NCI-H526 (cell line): Measurements from ENCODE around the gene AP3S2.
"Not testable (repeated sequence)": the region's sequence is repeated elsewhere in the genome, so short reads cannot be mapped to it uniquely, and the experiment has no call there.

Experiments used
- DNase-seq, 2 experiments: peaks; one replicate each; lab custom pipeline; 2025; lab: John Stamatoyannopoulos, UW

The AP3S2 gene

DNA sequence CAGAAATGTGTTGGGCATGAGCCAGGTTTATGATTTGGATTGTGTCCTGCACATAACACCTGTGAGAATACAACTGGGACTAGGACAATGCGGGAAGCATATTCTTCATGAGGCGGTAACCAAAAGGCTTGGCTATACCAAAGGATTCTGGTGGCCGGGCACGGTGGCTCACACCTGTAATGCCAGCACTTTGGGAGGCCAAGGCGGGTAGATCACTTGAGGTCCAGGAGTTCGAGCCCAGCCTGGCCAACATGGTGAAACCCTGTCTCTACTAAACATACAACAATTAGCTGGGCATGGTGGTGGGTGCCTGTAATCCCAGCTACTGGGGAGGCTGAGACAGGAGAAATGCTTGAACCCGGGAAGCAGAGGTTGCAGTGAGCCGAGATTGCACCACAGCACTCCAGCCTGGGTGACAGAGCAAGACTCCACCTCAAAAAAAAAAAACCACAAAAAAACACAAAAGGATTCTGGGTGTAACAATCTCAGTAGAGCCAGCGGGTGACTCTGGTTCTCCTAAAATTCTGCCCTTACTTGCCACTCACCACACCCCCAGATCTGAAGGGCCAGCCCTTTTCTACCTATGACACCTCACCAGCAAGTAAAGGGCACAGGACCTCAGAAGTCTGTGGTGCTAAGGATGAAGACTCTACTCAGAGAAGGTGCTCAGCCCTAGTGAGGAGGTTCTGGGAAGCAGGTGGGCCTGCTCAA lies 59.2 kb downstream of the AP3S2 start:
- DNase-seq, result not testable (repeated sequence)

- DNase-seq, result no peak
Observed at GRCh38 chr15:89833966-89834365, 59.8 kb downstream of the AP3S2 start.

- no peak for DNase-seq
Observed at GRCh38 chr15:89830639-89831038, 63.2 kb downstream of the AP3S2 start.

- no peak for DNase-seq
Observed at GRCh38 chr15:89829616-89830440, 64.0 kb downstream of the AP3S2 start.

- DNase-seq, result no peak
Observed at GRCh38 chr15:89829161-89829560, 64.6 kb downstream of the AP3S2 start.

GRCh38 chr15:89828281-89829145 lies 65.3 kb downstream of the AP3S2 start:
- no peak for DNase-seq

- DNase-seq, result no peak
Observed at GRCh38 chr15:89827829-89828228, 66.0 kb downstream of the AP3S2 start.

- DNase-seq, result no peak
Observed at GRCh38 chr15:89826671-89827655, 66.8 kb downstream of the AP3S2 start.

DNA sequence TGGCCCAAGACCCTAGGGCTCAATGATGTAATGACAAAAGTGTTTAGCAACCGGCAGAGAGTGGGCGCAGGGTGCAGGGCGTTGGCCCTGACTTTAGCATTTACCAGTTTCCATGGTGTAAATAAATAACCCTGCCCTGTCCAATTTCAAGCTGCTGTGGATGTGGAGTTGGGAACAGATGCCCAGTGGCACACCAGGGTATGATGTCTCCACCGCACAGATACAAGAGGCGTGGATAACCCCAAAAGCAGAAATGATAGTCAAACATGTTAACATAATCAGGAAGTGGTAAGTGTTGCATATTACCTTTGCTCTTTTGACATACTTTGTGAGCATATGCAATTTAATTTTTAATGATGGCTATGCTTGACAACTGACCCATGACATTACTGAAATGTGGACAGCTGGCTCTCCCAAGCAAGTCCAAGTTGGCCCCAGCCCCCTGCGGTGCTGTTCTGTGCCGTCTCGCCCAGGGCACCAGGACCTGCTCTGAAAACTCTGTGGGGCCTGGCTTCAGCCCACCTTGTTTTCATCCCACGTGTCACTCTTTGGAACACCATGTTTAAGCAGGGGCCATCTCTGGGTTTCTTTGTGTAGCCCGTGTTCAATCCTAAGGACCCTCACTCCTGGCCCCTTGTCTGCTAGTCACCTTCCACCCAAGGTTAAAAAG lies 68.4 kb downstream of the AP3S2 start:
- no peak for DNase-seq

GRCh38 chr15:89824607-89824867 lies 69.3 kb downstream of the AP3S2 start:
- no peak for DNase-seq

DNA sequence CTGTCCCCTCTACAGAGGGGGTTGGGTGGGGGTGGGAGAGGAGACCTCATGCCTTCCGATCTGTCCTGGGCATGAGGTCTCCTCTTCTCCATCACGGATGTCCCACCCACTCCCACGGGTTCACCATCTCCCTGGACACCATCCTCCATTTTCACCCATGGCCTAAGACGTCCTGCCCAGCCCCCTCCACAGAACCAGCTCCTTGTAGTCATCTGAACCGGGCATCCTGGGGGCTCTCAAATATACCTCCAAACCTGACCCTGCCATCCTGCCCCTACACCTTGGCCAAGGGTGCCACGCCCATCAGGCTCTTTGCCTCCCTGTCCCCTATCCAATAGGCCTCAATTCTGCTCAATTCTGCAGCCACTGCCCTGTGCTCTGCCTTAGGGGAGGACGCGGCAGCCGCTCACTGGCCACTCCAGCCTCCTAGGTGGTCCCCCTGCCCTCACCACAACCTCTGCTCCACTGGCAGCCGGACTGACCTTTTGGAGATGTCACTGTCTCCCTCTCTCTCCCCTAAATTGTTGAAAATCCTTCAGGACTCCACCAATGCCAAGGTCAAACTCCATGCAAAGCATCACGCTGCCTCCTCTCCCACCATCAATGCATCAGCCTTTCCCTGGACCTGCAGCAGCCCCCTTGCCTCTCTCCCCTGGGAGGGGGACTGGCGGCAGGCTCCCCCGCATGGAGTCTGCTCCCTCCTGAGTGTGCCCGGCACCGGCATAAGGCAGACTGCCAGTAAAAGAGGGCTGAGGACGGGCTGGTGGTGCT lies 69.8 kb downstream of the AP3S2 start:
- DNase-seq, result no peak

- no peak for DNase-seq
Observed at GRCh38 chr15:89822951-89823711, 70.7 kb downstream of the AP3S2 start.

DNA sequence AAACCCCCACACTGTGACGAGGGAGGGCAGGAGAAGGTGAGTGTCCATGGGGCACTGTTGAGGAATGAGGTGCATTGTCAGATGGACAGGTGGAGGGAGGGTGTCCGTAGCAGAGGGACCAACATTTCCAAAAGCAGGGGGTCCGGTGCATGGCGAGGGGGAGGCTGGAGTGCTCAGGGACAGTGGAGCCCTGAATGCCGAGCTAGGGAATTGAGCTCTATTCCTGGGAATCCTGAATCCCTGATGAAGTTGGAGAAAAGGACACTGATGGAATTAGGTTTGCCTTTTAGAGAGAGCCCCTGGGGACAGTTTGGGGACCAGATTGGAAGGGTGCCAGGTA lies 71.2 kb downstream of the AP3S2 start:
- no peak for DNase-seq

- no peak for DNase-seq
Observed at GRCh38 chr15:89822026-89822425, 71.8 kb downstream of the AP3S2 start.

GRCh38 chr15:89820666-89821611 lies 72.9 kb downstream of the AP3S2 start:
- DNase-seq, result no peak

DNA sequence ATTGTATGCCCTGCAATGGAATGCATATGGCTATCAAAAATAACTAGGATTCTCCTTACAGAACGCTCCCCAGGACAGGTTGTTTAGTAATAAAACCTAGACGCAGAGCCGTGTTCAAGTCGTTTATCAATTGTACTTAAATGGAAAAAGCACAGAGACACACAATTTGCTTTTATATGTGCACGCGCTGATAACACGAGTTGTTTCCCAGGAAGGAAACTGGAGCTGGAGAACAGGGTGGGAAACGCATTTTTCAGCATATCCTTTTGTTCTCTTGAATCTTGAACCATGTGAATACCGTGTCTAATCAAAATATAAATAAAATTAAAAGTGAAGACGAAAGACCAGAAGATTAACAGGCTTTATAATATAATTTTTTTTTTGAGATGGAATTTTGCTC lies 75.5 kb downstream of the AP3S2 start:
- no peak for DNase-seq

DNA sequence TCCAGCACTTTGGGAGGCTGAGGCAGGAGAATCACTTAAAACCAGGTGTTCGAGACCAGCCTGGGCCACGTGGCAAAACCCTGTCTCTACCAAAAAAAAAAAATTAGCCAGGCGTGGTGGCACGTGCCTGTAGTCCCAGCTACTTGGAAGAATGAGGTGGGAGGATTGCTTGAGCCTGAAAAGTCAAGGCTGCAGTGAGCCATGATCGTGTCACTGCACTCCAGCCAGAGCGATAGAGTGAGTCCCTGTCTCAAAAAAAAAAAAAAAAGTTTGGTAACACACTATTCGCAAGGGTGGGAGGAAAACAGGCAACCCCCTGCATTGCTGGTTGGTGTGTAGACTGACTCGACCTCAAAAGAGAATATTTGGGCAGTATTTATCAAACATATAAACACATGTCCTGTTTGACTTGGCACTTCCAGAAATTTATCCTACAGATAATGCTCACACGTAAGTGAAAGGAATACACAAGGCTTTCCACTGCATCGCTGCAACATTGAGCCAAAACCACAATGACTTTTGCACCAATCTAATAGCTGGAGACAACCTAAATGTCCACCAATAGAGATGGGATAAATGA lies 76.0 kb downstream of the AP3S2 start:
- no peak for DNase-seq

DNA sequence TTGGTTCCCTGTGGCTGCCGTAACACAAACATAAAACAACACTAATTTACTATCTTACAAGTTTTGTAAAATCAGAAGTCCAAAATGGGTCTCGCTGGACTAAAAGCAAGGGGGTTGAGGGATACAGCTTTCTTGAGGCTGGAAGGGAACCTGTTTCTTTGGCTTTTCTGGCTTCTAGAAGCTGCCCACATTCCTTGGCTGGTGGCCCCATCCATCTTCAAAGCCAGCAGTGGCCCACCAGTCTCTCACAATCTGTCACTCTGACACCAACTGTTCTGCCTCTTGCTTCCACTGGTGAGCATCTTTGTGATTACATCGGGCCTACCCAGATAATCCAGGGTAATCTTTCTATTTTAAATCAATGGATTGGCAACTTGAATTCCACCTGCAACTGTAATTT lies 78.0 kb downstream of the AP3S2 start:
- DNase-seq, result no peak
